Measurements from ENCODE around the gene GNG7.

DNA sequence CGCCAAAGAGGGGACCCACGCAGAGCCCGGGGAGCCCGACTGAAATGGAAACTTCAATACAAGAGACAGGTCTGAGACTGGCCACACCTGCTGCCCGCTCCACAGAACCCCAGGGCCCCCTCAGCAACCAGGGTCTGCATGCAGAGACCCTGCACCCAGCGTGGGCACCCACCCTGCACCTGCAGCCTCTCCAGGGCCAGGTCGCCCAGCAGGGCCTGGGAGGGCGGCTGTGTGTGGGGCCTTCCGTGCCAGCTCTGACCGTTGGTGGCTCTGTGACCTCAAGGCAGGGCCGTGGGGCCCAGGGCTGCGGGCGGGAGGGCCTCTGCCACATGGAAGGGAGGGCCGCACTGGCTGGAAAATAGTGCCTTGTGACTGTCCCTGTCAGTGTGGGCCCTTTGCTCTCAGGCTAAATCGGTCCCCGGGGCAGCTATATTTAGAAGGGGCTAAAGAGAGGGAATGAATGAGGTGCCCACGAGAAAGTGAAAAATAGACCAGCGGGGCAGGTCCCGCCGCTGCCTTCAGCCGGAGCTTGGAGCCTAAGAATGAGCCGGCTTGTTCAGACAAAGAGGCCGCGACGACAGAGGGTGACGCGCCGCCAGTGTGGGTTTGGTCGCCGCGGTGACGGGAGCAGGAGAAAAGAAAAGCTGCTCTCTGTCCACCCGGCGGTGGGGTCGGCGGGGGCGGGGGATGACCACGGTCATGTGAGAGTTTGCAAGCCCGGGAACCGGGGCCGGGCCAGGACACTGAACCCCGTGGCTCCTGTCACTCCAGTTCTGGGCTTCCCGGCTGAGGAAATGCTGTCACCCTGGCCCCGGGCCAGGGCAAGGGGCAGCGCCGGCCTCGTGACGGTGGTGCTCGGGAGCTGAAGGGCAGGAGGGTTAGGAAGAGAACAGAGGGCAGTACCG lies 156.1 kb downstream of the GNG7 start:
- TF ChIP-seq EZH2 (IDR thresholded peaks at IDR 0.05; ENCODE audit: insufficient read depth, poor library complexity, severe bottlenecking) (no peak), EZH2phosphoT487 (IDR thresholded peaks at IDR 0.05; ENCODE audit: insufficient read depth, low read depth) (no peak)
